ENCODE measurements around the gene IGSF1.

The IGSF1 gene

GRCh38 chrX:131288738-131289511 is at the start of gene IGSF1:
Gene IGSF1, minus strand, starts transcription at chrX:131289306. Its CDS starts 2,632 bp downstream, at chrX:131286674.
- DNase-seq (ENCODE audit: low read depth): no peak

GRCh38 chrX:131332331-131332730 is 43.2 kb upstream of the IGSF1 start:
- DNase-seq (ENCODE audit: low read depth): no peak

GRCh38 chrX:131331152-131331551 is 42.0 kb upstream of the IGSF1 start:
- DNase-seq (ENCODE audit: low read depth): no peak

- no peak for DNase-seq (ENCODE audit: low read depth)
These were observed 41.6 kb upstream of the IGSF1 start for GRCh38 chrX:131330735-131331134.

GRCh38 chrX:131322651-131323050 is 33.5 kb upstream of the IGSF1 start:
- no peak for DNase-seq (ENCODE audit: low read depth)

GRCh38 chrX:131317326-131317725 is 28.2 kb upstream of the IGSF1 start:
- DNase-seq (ENCODE audit: low read depth): no peak

- DNase-seq (ENCODE audit: low read depth): no peak
These were observed 27.2 kb upstream of the IGSF1 start for GRCh38 chrX:131316260-131316659.

GRCh38 chrX:131308980-131309379 is 19.9 kb upstream of the IGSF1 start:
- no peak for DNase-seq (ENCODE audit: low read depth)

GRCh38 chrX:131306601-131307000 is 17.5 kb upstream of the IGSF1 start:
- DNase-seq (ENCODE audit: low read depth): no peak

GRCh38 chrX:131305926-131306325 is 16.8 kb upstream of the IGSF1 start:
- no peak for DNase-seq (ENCODE audit: low read depth)

- DNase-seq (ENCODE audit: low read depth): no peak
These were observed 13.6 kb upstream of the IGSF1 start for GRCh38 chrX:131302701-131303100.

- DNase-seq (ENCODE audit: low read depth): no peak
These were observed 12.0 kb upstream of the IGSF1 start for GRCh38 chrX:131301155-131301554.

- DNase-seq (ENCODE audit: low read depth): no peak
These were observed 9.7 kb upstream of the IGSF1 start for GRCh38 chrX:131298846-131299245.

GRCh38 chrX:131298036-131298435 is 8.9 kb upstream of the IGSF1 start:
- DNase-seq (ENCODE audit: low read depth): no peak

GRCh38 chrX:131289527-131289926 is 421 bp upstream of the IGSF1 start:
- DNase-seq (ENCODE audit: low read depth): no peak

- no peak for DNase-seq (ENCODE audit: low read depth)
These were observed 918 bp downstream of the IGSF1 start for GRCh38 chrX:131288188-131288587.

GRCh38 chrX:131287560-131288179 is 1.4 kb downstream of the IGSF1 start:
- no peak for DNase-seq (ENCODE audit: low read depth)

- no peak for DNase-seq (ENCODE audit: low read depth)
These were observed 9.5 kb downstream of the IGSF1 start for GRCh38 chrX:131279617-131280016.

GRCh38 chrX:131279197-131279596 is 9.9 kb downstream of the IGSF1 start:
- DNase-seq (ENCODE audit: low read depth): no peak

GRCh38 chrX:131277543-131278136 is 11.5 kb downstream of the IGSF1 start:
- no peak for DNase-seq (ENCODE audit: low read depth)

- DNase-seq (ENCODE audit: low read depth): no peak
These were observed 16.1 kb downstream of the IGSF1 start for GRCh38 chrX:131273011-131273410.

- DNase-seq (ENCODE audit: low read depth): no peak
These were observed 17.3 kb downstream of the IGSF1 start for GRCh38 chrX:131271826-131272225.

GRCh38 chrX:131271274-131271673 is 17.8 kb downstream of the IGSF1 start:
- no peak for DNase-seq (ENCODE audit: low read depth)
